ENCODE results near the gene CCL20. TPM values are rescaled to one million over a fixed set of nuclear protein-coding genes. Genes with fewer than 3 reads are reported as not detected.

The CCL20 gene
- total RNA-seq, 4 donors from 2014 or later = 0.40 to 1.5 TPM; not detected in 2

DNA sequence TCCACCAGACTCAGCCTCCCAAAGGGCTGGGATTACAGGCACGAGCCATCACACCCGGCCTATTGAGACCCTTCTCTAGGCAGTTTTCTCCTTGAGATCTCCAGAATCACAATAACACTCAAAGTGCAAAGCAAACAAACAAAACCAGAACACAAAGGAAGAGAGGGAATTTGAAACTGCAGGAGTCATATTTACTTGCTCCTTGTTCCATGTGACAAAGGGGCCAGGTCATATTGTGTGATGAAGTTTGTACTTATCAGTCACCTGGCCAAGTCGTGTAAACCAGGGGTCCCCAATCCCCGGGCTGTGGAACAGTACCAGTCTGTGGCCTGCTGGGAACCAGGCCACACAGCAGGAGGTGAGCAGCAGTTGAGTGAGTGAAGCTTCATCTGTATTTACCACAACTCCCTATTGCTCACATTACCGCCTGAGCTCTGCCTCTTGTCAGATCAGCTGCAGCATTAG lies 41.4 kb upstream of the CCL20 start:
- Histone ChIP-seq H3K27ac (no peak overlapping the region), H3K4me3 (no peak overlapping the region), H3K27me3 (no peaks in the 10 kb centered on the region), H3K4me1 (no peaks in the 10 kb centered on the region), H3K36me3 (no peaks in the 10 kb centered on the region), H3K9me3 (no peaks in the 10 kb centered on the region)
- intact Hi-C loops (cut with DNase I; ENCODE audit: low total_unique reads) = no loop called here
- in situ Hi-C loops (cut with MboI; ENCODE audit: low sequenced_read_pairs in 4 of 4) = loop anchor here in 3 of 4 donors (5.0 to 25.0 kb wide), 3 partner anchors 285 to 310 kb away; partner anchors contain the start of gene AGFG1 (in 1 of the 3)
- TF ChIP-seq POLR2A (IDR thresholded peaks at IDR 0.05) = no peak
- TF ChIP-seq, protein P1, sequence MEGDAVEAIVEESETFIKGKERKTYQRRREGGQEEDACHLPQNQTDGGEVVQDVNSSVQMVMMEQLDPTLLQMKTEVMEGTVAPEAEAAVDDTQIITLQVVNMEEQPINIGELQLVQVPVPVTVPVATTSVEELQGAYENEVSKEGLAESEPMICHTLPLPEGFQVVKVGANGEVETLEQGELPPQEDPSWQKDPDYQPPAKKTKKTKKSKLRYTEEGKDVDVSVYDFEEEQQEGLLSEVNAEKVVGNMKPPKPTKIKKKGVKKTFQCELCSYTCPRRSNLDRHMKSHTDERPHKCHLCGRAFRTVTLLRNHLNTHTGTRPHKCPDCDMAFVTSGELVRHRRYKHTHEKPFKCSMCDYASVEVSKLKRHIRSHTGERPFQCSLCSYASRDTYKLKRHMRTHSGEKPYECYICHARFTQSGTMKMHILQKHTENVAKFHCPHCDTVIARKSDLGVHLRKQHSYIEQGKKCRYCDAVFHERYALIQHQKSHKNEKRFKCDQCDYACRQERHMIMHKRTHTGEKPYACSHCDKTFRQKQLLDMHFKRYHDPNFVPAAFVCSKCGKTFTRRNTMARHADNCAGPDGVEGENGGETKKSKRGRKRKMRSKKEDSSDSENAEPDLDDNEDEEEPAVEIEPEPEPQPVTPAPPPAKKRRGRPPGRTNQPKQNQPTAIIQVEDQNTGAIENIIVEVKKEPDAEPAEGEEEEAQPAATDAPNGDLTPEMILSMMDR (IDR thresholded peaks at IDR 0.05 in 4 of 5, conservative IDR thresholded peaks at IDR 0.05 in 1 of 5) = no peak
- ATAC-seq (no peak), DNase-seq (no peak)

DNA sequence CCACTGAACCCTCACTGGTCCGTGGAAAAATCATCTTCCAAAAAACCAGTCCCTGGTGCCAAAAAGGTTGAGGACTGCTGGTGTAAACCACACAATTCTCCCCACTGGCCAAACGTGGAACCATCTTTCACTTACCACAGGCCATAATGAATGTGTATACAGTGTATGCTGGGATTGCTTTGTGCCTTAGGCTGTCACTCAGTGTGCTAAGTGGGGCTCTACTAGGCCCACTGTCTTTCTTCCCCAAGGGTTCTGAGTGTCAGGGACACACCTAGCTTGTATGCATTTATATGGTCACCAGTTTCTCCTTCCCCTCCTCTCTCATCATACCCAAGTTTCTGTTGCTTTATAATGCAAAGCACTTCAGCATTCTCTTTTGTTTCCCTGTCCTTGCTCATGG lies 40.7 kb upstream of the CCL20 start:
- Histone ChIP-seq H3K4me3 (no peak overlapping the region), H3K4me1 (no peaks in the 10 kb centered on the region), H3K27ac (no peak overlapping the region), H3K27me3 (no peaks in the 10 kb centered on the region), H3K36me3 (no peaks in the 10 kb centered on the region), H3K9me3 (no peaks in the 10 kb centered on the region)
- intact Hi-C loops (cut with DNase I; ENCODE audit: low total_unique reads) = no loop called here
- TF ChIP-seq POLR2A (IDR thresholded peaks at IDR 0.05) = no peak
- TF ChIP-seq, protein P1 (IDR thresholded peaks at IDR 0.05 in 4 of 5, conservative IDR thresholded peaks at IDR 0.05 in 1 of 5) = no peak
- ATAC-seq = no peak
- in situ Hi-C loops (cut with MboI; ENCODE audit: low sequenced_read_pairs in 4 of 4) = loop anchor here in 3 of 4 donors (5.0 to 25.0 kb wide), 3 partner anchors 286 to 311 kb away; partner anchors contain the start of gene AGFG1 (in 1 of the 3)
- no peak for DNase-seq

DNA sequence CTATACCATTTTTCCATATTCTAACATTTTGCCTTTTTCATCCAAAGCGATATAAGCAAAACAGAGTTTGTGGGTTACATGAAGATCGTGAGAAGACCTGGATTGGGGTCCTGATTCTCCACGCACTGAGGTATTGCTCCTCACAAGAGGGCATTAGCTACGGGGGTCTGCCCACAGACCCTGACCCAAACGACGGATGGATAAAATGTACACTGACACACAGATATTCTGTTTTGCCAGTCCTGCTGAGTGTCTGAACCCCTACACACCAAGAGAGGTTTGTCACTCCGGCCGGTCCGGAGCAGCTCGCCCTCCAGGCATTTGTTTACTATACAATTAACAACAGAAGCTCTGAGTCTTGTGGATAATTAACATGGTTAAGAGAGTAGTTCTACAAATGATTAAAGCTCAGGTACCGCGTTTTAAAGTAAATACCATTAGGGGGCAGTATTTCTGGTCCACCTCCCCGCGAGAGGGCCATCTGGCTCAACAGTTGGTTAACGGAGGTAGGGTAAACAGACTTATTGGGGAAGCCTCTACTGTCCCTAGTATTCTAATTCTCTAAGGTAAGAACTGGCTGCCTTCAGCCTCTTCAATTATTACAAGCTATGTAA lies 39.5 kb upstream of the CCL20 start:
- Histone ChIP-seq H3K27me3 (no peaks in the 10 kb centered on the region), H3K27ac (no peak overlapping the region), H3K9me3 (no peaks in the 10 kb centered on the region), H3K4me1 (no peaks in the 10 kb centered on the region), H3K4me3 (no peak overlapping the region), H3K36me3 (no peaks in the 10 kb centered on the region)
- intact Hi-C loops (cut with DNase I; ENCODE audit: low total_unique reads) = no loop called here
- DNase-seq (no peak), ATAC-seq (no peak)
- in situ Hi-C loops (cut with MboI; ENCODE audit: low sequenced_read_pairs in 4 of 4) = loop anchor here in 3 of 4 donors (5.0 to 25.0 kb wide), 3 partner anchors 287 to 312 kb away; partner anchors contain the start of gene AGFG1 (in 1 of the 3)
- TF ChIP-seq POLR2A (IDR thresholded peaks at IDR 0.05) = no peak
- TF ChIP-seq, protein P1 (IDR thresholded peaks at IDR 0.05 in 4 of 5, conservative IDR thresholded peaks at IDR 0.05 in 1 of 5) = no peak

DNA sequence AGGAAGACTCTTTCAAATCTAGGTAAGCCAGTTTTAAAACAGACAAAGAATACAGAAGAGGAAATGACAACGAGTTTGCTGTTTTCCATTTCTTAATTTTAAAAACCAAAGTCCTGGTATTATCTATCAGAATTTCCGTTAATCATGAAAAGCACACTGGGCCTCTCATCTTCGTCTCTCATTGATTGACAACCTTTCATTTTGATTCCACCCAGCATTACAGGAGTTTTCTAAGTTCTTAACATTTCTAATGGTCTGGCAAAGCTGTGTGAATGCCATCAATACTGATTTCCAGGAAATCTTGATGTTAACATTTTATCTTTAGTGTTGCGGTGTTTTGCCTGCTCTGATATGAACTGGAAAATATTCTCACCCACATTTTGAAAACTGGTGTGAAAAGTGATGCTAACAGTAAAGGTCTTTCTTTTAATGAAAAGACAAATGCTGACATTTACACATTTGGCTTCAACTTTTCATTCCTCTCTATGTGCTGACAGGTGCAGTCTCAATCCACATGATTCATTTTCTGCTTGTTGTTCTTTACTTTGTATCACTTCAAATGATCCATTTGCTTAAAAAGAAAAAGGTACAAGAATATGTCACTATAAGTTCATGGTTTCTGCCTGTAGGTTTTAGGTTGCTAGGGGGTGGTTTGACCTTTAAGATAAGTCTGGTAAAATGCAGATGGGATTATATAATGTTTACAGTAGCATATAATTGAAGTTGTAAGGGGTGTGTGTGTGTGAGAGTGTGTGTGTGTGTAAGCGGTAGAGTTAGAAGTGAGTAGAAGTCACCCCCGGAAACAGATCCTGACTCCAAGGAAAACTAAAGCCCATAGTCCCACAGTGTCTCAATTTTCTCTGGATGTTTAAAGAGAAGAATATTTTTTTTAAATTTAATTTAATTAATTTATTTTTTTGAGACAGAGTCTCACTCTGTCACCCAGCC lies 38.5 kb upstream of the CCL20 start:
- H3K36me3 ChIP-seq = no peaks in the 10 kb centered on the region
- no peak overlapping the region for H3K4me3 ChIP-seq
- ATAC-seq = no peak
- in situ Hi-C loops (cut with MboI; ENCODE audit: low sequenced_read_pairs in 4 of 4) = loop anchor here in 3 of 4 donors (5.0 to 25.0 kb wide), 3 partner anchors 288 to 313 kb away; partner anchors contain the start of gene AGFG1 (in 1 of the 3)
- H3K27ac ChIP-seq = no peak overlapping the region
- H3K27me3 ChIP-seq = no peaks in the 10 kb centered on the region
- no peaks in the 10 kb centered on the region for H3K9me3 ChIP-seq
- no peaks in the 10 kb centered on the region for H3K4me1 ChIP-seq
- no peak for DNase-seq
- intact Hi-C loops (cut with DNase I; ENCODE audit: low total_unique reads) = no loop called here
- TF ChIP-seq, protein P1 (IDR thresholded peaks at IDR 0.05 in 4 of 5, conservative IDR thresholded peaks at IDR 0.05 in 1 of 5) = no peak
- no peak for TF ChIP-seq POLR2A (IDR thresholded peaks at IDR 0.05)
